HG03342 (cell line): ENCODE measurements around the gene AQP1.

Experiments used
- ATAC-seq: cut with Tn5 transposase; IDR thresholded peaks from one replicate; pipeline ENCODE4 v1.9.1; 2021; ENCODE audit warnings: mild to moderate bottlenecking, moderate library complexity; ENCODE audit not compliant: unreplicated experiment

AQP1 gene

GRCh38 chr7:30881448-30881847 lies 30.2 kb upstream of the AQP1 start:
- ATAC-seq: no peak

- no peak for ATAC-seq
Measured at GRCh38 chr7:30884881-30885280, 26.8 kb upstream of the AQP1 start.

- no peak for ATAC-seq
Measured at GRCh38 chr7:30886608-30887011, 25.0 kb upstream of the AQP1 start.

GRCh38 chr7:30887464-30887872 lies 24.2 kb upstream of the AQP1 start:
- no peak for ATAC-seq

GRCh38 chr7:30888747-30889146 lies 22.9 kb upstream of the AQP1 start:
- ATAC-seq: no peak

- ATAC-seq: no peak
Measured at GRCh38 chr7:30890226-30890625, 21.4 kb upstream of the AQP1 start.

GRCh38 chr7:30893357-30893756 lies 18.3 kb upstream of the AQP1 start:
- no peak for ATAC-seq

- no peak for ATAC-seq
Measured at GRCh38 chr7:30894009-30894408, 17.6 kb upstream of the AQP1 start.

- ATAC-seq: no peak
Measured at GRCh38 chr7:30894866-30895605, 16.6 kb upstream of the AQP1 start.

GRCh38 chr7:30896036-30896435 lies 15.6 kb upstream of the AQP1 start:
- ATAC-seq: no peak

GRCh38 chr7:30896783-30897637 lies 14.6 kb upstream of the AQP1 start:
- ATAC-seq: no peak

GRCh38 chr7:30897770-30898169 lies 13.9 kb upstream of the AQP1 start:
- ATAC-seq: no peak

- ATAC-seq: no peak
Measured at GRCh38 chr7:30898411-30898810, 13.2 kb upstream of the AQP1 start.

GRCh38 chr7:30899066-30899465 lies 12.6 kb upstream of the AQP1 start:
- ATAC-seq: no peak

GRCh38 chr7:30899630-30900029 lies 12.0 kb upstream of the AQP1 start:
- ATAC-seq: no peak

GRCh38 chr7:30900053-30900452 lies 11.6 kb upstream of the AQP1 start:
- no peak for ATAC-seq

- ATAC-seq: no peak
Measured at GRCh38 chr7:30900803-30901362, 10.8 kb upstream of the AQP1 start.

- ATAC-seq: no peak
Measured at GRCh38 chr7:30901856-30902255, 9.8 kb upstream of the AQP1 start.

GRCh38 chr7:30902466-30902865 lies 9.2 kb upstream of the AQP1 start:
- no peak for ATAC-seq

GRCh38 chr7:30903146-30903545 lies 8.5 kb upstream of the AQP1 start:
- no peak for ATAC-seq

- no peak for ATAC-seq
Measured at GRCh38 chr7:30904561-30904960, 7.1 kb upstream of the AQP1 start.
